ENCODE measurements around the gene NUDT16L1.

DNA sequence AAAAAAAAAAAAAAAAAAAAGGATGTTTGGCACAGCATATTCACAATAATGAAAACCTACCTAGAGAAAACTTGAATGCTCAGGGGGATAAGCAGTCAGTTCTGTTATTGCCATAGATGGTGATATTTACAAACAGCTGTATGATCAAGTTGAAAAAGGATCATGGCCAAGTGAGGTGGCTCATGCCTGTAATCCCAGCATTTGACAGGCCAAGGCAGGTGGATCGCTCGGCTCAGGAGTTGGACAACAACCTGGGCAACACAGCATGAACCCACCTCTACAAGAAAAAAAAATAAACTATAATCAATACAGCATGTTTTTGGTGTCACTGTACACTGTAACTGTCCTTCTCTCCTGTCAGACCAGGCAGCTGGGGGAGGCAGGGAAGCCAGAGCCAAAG lies 21.6 kb downstream of the NUDT16L1 start:
- TF ChIP-seq CTCF (IDR thresholded peaks at IDR 0.05; ENCODE audit: poor library complexity, severe bottlenecking), result no peak
- no peak for TF ChIP-seq MXI1 (conservative IDR thresholded peaks at IDR 0.05; ENCODE audit: poor library complexity, severe bottlenecking)
- TF ChIP-seq TAF1 (IDR thresholded peaks at IDR 0.05; ENCODE audit: low read depth), result no peak
